Upper lobe of right lung (tissue), 1 donor: ENCODE data around the gene ATG5. TPM values are rescaled to one million over a fixed set of nuclear protein-coding genes. Genes with fewer than 3 reads are reported as not detected.
"Not testable (repeated sequence)": the region's sequence is repeated elsewhere in the genome, so short reads cannot be mapped to it uniquely, and the experiment has no call there.

Experiments used
- ATAC-seq: fragments of 200-7000 bp; cut with Tn5 transposase; one replicate; pipeline ENCODE4 v1.9.1; 2020; ENCODE audit warnings: mild to moderate bottlenecking, moderate library complexity
- DNase-seq: peaks from one replicate; pipeline ENCODE4 v3.0.0-alpha.2; 2020
- H3K27ac ChIP-seq: fragments of 200-600 bp; one replicate; pipeline ENCODE4 v1.8.0; 2022
- H3K27me3 ChIP-seq: fragments of 200-600 bp; one replicate; pipeline ENCODE4 v1.8.0; 2022; ENCODE audit warnings: mild to moderate bottlenecking
- H3K36me3 ChIP-seq: fragments of 200-600 bp; one replicate; pipeline ENCODE4 v1.8.0; 2022
- H3K4me1 ChIP-seq: fragments of 200-600 bp; one replicate; pipeline ENCODE4 v1.8.0; 2022
- H3K4me3 ChIP-seq: fragments of 200-600 bp; one replicate; pipeline ENCODE4 v1.8.0; 2022; ENCODE audit warnings: mild to moderate bottlenecking
- H3K9me3 ChIP-seq: fragments of 200-600 bp; one replicate; pipeline ENCODE4 v1.8.0; 2022
- CTCF ChIP-seq: fragments of 200-600 bp; IDR thresholded peaks from one replicate; pipeline ENCODE4 v1.8.0; 2022; ENCODE audit warnings: antibody characterized with exemption
- intact Hi-C: fragments of 100-400 bp; cut with DNase I; formaldehyde crosslinking; loops from one replicate; pipeline ENCODE4 v1.11.0; 2022
- total RNA-seq: library from RNA; stranded (reverse); fragmentation: NEBNext Ultra II Directional; extraction: Animal tissue kit (Norgen Biotek cat#: 25700); gene quantifications from one replicate; pipeline ENCODE4 v1.2.1, GENCODE V29; 2021
- donor health status: DM: no; HTN: yes; CAD: no; lungs with severe emphysema.

ATG5 gene
- total RNA-seq, 1 donor from 2014 or later: 34.4 TPM

- H3K9me3 ChIP-seq: no peaks in the 10 kb centered on the region
- no peak for ATAC-seq
- DNase-seq: no peak
- no peak overlapping the region for H3K27ac ChIP-seq
- no peak for TF ChIP-seq CTCF
- no peaks in the 10 kb centered on the region for H3K36me3 ChIP-seq
- no peaks in the 10 kb centered on the region for H3K4me1 ChIP-seq
- no peaks in the 10 kb centered on the region for H3K27me3 ChIP-seq
- no peak overlapping the region for H3K4me3 ChIP-seq
- intact Hi-C loops: no loop called here
These were observed 171.2 kb downstream of the ATG5 start for GRCh38 chr6:106154326-106154725.

- no peak for DNase-seq
- no peak for TF ChIP-seq CTCF
- Histone ChIP-seq H3K27me3 (no peaks in the 10 kb centered on the region), H3K27ac (no peak overlapping the region), H3K9me3 (no peaks in the 10 kb centered on the region), H3K4me3 (no peak overlapping the region), H3K36me3 (no peaks in the 10 kb centered on the region), H3K4me1 (no peaks in the 10 kb centered on the region)
- intact Hi-C loops: no loop called here
- no peak for ATAC-seq
These were observed 172.6 kb downstream of the ATG5 start for GRCh38 chr6:106152952-106153351.

GRCh38 chr6:106152476-106152875 is 173.1 kb downstream of the ATG5 start:
- H3K27me3 ChIP-seq, intact Hi-C loops, DNase-seq, H3K27ac ChIP-seq, ATAC-seq, H3K9me3 ChIP-seq, H3K4me3 ChIP-seq, H3K4me1 ChIP-seq, H3K36me3 ChIP-seq: not testable (repeated sequence)

- DNase-seq (no peak), ATAC-seq (no peak)
- H3K27ac ChIP-seq: no peak overlapping the region
- no peak for TF ChIP-seq CTCF
- H3K36me3 ChIP-seq: no peaks in the 10 kb centered on the region
- H3K4me3 ChIP-seq: no peak overlapping the region
- no peaks in the 10 kb centered on the region for H3K9me3 ChIP-seq
- no peaks in the 10 kb centered on the region for H3K4me1 ChIP-seq
- intact Hi-C loops: no loop called here
- H3K27me3 ChIP-seq: no peaks in the 10 kb centered on the region
These were observed 176.0 kb downstream of the ATG5 start for GRCh38 chr6:106149472-106150069.

GRCh38 chr6:106147476-106147875 is 178.1 kb downstream of the ATG5 start:
- TF ChIP-seq CTCF: no peak
- Histone ChIP-seq H3K27me3 (no peaks in the 10 kb centered on the region), H3K36me3 (no peaks in the 10 kb centered on the region), H3K4me1 (no peaks in the 10 kb centered on the region), H3K27ac (no peak overlapping the region), H3K4me3 (no peak overlapping the region), H3K9me3 (no peaks in the 10 kb centered on the region)
- DNase-seq (no peak), ATAC-seq (no peak)
- intact Hi-C loops: no loop called here

GRCh38 chr6:106146852-106147351 is 178.7 kb downstream of the ATG5 start:
- DNase-seq (no peak), ATAC-seq (no peak)
- no peaks in the 10 kb centered on the region for H3K9me3 ChIP-seq
- H3K4me3 ChIP-seq: no peak overlapping the region
- intact Hi-C loops: no loop called here
- no peaks in the 10 kb centered on the region for H3K4me1 ChIP-seq
- H3K27me3 ChIP-seq: no peaks in the 10 kb centered on the region
- H3K36me3 ChIP-seq: no peaks in the 10 kb centered on the region
- H3K27ac ChIP-seq: no peak overlapping the region
- no peak for TF ChIP-seq CTCF
